ENCODE measurements around the gene NEXN.

DNA sequence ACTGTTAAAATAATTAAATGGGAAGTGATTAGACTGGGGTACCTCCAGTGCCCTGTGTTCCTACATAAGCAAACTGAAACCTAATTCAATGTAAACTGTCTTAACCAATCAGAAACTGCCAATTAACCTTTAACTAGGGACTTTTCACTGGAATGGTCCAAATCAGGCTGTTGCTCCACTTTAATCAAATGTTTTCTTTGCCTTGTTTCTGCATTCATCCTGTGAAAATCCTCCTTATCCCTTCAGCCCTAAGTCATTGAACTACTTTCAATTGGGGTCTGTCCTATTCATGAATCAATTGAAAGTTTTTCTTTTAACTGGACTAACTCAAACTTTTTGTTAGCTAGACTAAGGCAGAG lies 95.6 kb downstream of the NEXN start:
- TF ChIP-seq, protein P1, sequence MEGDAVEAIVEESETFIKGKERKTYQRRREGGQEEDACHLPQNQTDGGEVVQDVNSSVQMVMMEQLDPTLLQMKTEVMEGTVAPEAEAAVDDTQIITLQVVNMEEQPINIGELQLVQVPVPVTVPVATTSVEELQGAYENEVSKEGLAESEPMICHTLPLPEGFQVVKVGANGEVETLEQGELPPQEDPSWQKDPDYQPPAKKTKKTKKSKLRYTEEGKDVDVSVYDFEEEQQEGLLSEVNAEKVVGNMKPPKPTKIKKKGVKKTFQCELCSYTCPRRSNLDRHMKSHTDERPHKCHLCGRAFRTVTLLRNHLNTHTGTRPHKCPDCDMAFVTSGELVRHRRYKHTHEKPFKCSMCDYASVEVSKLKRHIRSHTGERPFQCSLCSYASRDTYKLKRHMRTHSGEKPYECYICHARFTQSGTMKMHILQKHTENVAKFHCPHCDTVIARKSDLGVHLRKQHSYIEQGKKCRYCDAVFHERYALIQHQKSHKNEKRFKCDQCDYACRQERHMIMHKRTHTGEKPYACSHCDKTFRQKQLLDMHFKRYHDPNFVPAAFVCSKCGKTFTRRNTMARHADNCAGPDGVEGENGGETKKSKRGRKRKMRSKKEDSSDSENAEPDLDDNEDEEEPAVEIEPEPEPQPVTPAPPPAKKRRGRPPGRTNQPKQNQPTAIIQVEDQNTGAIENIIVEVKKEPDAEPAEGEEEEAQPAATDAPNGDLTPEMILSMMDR (conservative IDR thresholded peaks at IDR 0.05; ENCODE audit: low read depth in 2 of 2), result no peak
- TF ChIP-seq EZH2 (IDR thresholded peaks at IDR 0.05; ENCODE audit: low read depth, unreplicated experiment) (no peak), POLR2AphosphoS5 (IDR thresholded peaks at IDR 0.05; ENCODE audit: low read depth) (no peak), CREB1 (CRISPR knock-in tag; IDR thresholded peaks at IDR 0.05; ENCODE audit: low read depth) (no peak), EZH2phosphoT487 (IDR thresholded peaks at IDR 0.05; ENCODE audit: unreplicated experiment) (no peak), ZNF114 (CRISPR knock-in tag; IDR thresholded peaks at IDR 0.05) (no peak)
- TF ChIP-seq, protein P2, sequence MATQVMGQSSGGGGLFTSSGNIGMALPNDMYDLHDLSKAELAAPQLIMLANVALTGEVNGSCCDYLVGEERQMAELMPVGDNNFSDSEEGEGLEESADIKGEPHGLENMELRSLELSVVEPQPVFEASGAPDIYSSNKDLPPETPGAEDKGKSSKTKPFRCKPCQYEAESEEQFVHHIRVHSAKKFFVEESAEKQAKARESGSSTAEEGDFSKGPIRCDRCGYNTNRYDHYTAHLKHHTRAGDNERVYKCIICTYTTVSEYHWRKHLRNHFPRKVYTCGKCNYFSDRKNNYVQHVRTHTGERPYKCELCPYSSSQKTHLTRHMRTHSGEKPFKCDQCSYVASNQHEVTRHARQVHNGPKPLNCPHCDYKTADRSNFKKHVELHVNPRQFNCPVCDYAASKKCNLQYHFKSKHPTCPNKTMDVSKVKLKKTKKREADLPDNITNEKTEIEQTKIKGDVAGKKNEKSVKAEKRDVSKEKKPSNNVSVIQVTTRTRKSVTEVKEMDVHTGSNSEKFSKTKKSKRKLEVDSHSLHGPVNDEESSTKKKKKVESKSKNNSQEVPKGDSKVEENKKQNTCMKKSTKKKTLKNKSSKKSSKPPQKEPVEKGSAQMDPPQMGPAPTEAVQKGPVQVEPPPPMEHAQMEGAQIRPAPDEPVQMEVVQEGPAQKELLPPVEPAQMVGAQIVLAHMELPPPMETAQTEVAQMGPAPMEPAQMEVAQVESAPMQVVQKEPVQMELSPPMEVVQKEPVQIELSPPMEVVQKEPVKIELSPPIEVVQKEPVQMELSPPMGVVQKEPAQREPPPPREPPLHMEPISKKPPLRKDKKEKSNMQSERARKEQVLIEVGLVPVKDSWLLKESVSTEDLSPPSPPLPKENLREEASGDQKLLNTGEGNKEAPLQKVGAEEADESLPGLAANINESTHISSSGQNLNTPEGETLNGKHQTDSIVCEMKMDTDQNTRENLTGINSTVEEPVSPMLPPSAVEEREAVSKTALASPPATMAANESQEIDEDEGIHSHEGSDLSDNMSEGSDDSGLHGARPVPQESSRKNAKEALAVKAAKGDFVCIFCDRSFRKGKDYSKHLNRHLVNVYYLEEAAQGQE (IDR thresholded peaks at IDR 0.05; ENCODE audit: unreplicated experiment), result no peak

Measured in GM23338 (cell line).